CD14-positive monocyte (primary cell): ENCODE results near the gene CACHD1. TPM values are rescaled to one million over a fixed set of nuclear protein-coding genes. Genes with fewer than 3 reads are reported as not detected.

Experiments used
- DNase-seq, 3 donors: peaks; one replicate each; pipeline ENCODE4 v3.0.0-alpha.2; 2011 to 2022
- H2AFZ ChIP-seq: 2 replicates; pipeline ENCODE4 v1.6.0; 2012; ENCODE audit warnings: mild to moderate bottlenecking, low read depth, low read length, inconsistent platforms; ENCODE audit not compliant: insufficient read depth, poor library complexity, severe bottlenecking
- H3K27ac ChIP-seq, 2 donors: 1 replicate in 1 of 2; 2 replicates in 1 of 2; pipeline ENCODE4 v1.5.1; 2012 to 2013; ENCODE audit warnings: low read length in 2 of 2, control low read depth in 1 of 2, inconsistent platforms in 1 of 2, low read depth in 1 of 2, mild to moderate bottlenecking in 1 of 2
- H3K27me3 ChIP-seq, 2 donors: one replicate each; pipeline versions ENCODE4 v1.6.0 to v1.6.1; 2011 to 2013; ENCODE audit warnings: low read length in 2 of 2; ENCODE audit not compliant: control insufficient read depth in 2 of 2, insufficient read depth in 2 of 2
- H3K36me3 ChIP-seq, 2 donors: replicated peaks in 1 of 2; 1 replicate in 1 of 2; 2 replicates in 1 of 2; pipeline versions ENCODE4 v1.5.1 to v1.6.1; 2012 to 2013; ENCODE audit warnings: low read length in 2 of 2, control low read depth in 1 of 2, inconsistent platforms in 1 of 2, mild to moderate bottlenecking in 1 of 2; ENCODE audit not compliant: insufficient read depth in 2 of 2, control insufficient read depth in 1 of 2
- H3K4me1 ChIP-seq, 2 donors: 1 replicate in 1 of 2; 2 replicates in 1 of 2; pipeline versions ENCODE4 v1.5.1 to v1.6.1; 2012 to 2013; ENCODE audit warnings: low read length in 2 of 2, control low read depth in 1 of 2, inconsistent platforms in 1 of 2, mild to moderate bottlenecking in 1 of 2, moderate library complexity in 1 of 2; ENCODE audit not compliant: insufficient read depth in 2 of 2, control insufficient read depth in 1 of 2
- H3K4me2 ChIP-seq: replicated peaks from 2 replicates; pipeline ENCODE3; 2012; ENCODE audit warnings: low read length, moderate library complexity, mild to moderate bottlenecking; ENCODE audit not compliant: poor library complexity, severe bottlenecking; ENCODE audit errors: extremely low read depth
- H3K4me3 ChIP-seq, 3 experiments: fragments of 200-600 bp in 1 of 3; sonication (generic) in 1 of 3; replicated peaks in 1 of 3; 1 replicate in 2 of 3; 2 replicates in 1 of 3; pipeline ENCODE4 v1.5.1; 2011 to 2013; ENCODE audit warnings: low read length in 3 of 3, mild to moderate bottlenecking in 3 of 3, control low read depth in 2 of 3, low read depth in 2 of 3, inconsistent platforms in 1 of 3, moderate library complexity in 1 of 3
- H3K79me2 ChIP-seq: 2 replicates; pipeline ENCODE4 v1.6.0; 2012; ENCODE audit warnings: mild to moderate bottlenecking, control low read depth, inconsistent platforms, low read length, moderate library complexity; ENCODE audit not compliant: insufficient read depth
- H3K9ac ChIP-seq: 2 replicates; pipeline ENCODE4 v1.6.0; 2017; ENCODE audit warnings: low read length, mild to moderate bottlenecking; ENCODE audit not compliant: insufficient read depth, poor library complexity, severe bottlenecking
- H3K9me3 ChIP-seq, 2 donors: replicated peaks in 1 of 2; 1 replicate in 1 of 2; 2 replicates in 1 of 2; pipeline versions ENCODE4 v1.5.1 to v1.6.1; 2012 to 2013; ENCODE audit warnings: low read length in 2 of 2, control low read depth in 1 of 2; ENCODE audit not compliant: control insufficient read depth in 1 of 2, insufficient read depth in 1 of 2
- H4K20me1 ChIP-seq: 2 replicates; pipeline ENCODE4 v1.6.0; 2012; ENCODE audit warnings: mild to moderate bottlenecking, low read length, control low read depth, moderate library complexity; ENCODE audit not compliant: insufficient read depth
- H3K27ac Mint-ChIP-seq, 7 donors: one replicate each; pipeline ENCODE4 v1.8.0; 2020; ENCODE audit warnings: mild to moderate bottlenecking in 7 of 7, mixed read lengths in 7 of 7, moderate library complexity in 6 of 7, inconsistent platforms in 2 of 7
- H3K27me3 Mint-ChIP-seq, 3 donors: one replicate each; pipeline ENCODE4 v1.8.0; 2021 to 2022; ENCODE audit warnings: low read depth in 3 of 3, mild to moderate bottlenecking in 3 of 3, mixed read lengths in 3 of 3, moderate library complexity in 3 of 3, inconsistent platforms in 1 of 3
- H3K36me3 Mint-ChIP-seq, 2 donors: one replicate each; pipeline ENCODE4 v1.8.0; 2020; ENCODE audit warnings: mixed read lengths in 2 of 2, inconsistent platforms in 1 of 2, mild to moderate bottlenecking in 1 of 2
- H3K4me1 Mint-ChIP-seq: one replicate; pipeline ENCODE4 v1.8.0; 2020; ENCODE audit warnings: mild to moderate bottlenecking, mixed read lengths
- H3K4me3 Mint-ChIP-seq, 2 donors: one replicate each; pipeline ENCODE4 v1.8.0; 2020; ENCODE audit warnings: mild to moderate bottlenecking in 2 of 2, mixed read lengths in 2 of 2, moderate library complexity in 1 of 2
- H3K9me3 Mint-ChIP-seq, 7 donors: one replicate each; pipeline ENCODE4 v1.8.0; 2020 to 2022; ENCODE audit warnings: mixed read lengths in 7 of 7, mild to moderate bottlenecking in 6 of 7, moderate library complexity in 6 of 7, inconsistent platforms in 2 of 7
- CTCF ChIP-seq: fragments of 200-600 bp; IDR thresholded peaks from one replicate; pipeline ENCODE4 v1.8.0; 2022; ENCODE audit warnings: antibody characterized with exemption, mild to moderate bottlenecking
- WGBS: methylation state at CpG from one replicate; pipeline ENCODE4 v1.1.5; 2013; ENCODE audit warnings: missing lambda C conversion rate; ENCODE audit not compliant: insufficient coverage; 5-methylcytosine and 5-hydroxymethylcytosine counted together
- intact Hi-C, 2 donors: fragments of 100-400 bp; cut with micrococcal nuclease; formaldehyde crosslinking; loops; one replicate each; pipeline versions ENCODE4 v1.15.0 to v1.15.1; 2023
- polyA plus RNA-seq, 3 donors: library from polyadenylated mRNA; depleted of rRNA in 1 of 3; unstranded in 2 of 3; stranded (reverse) in 1 of 3; fragments of 300-500 nt in 2 of 3; fragments of >200 nt in 1 of 3; fragmentation: Illumina TruSeq in 2 of 3; gene quantifications; 1 replicate in 2 of 3; 2 replicates in 1 of 3; pipeline ENCODE4 v1.2.3, GENCODE V29; 2012 to 2021

The CACHD1 gene
- polyA plus RNA-seq, 3 donors: 0.12 TPM; not detected in 2

- no peak overlapping the region for H3K9ac ChIP-seq
- H3K27ac Mint-ChIP-seq: no peak overlapping the region
- H3K27me3 Mint-ChIP-seq: peaks cover 0 to 1% (median 0%) of the 10 kb centered on the region in 3 donors
- no peaks in the 10 kb centered on the region for H3K4me1 Mint-ChIP-seq
- H3K4me2 ChIP-seq: no peak overlapping the region
- H3K4me3 Mint-ChIP-seq: no peak overlapping the region
- H3K27me3 ChIP-seq: no peaks in the 10 kb centered on the region
- no peaks in the 10 kb centered on the region for H3K36me3 ChIP-seq
- no peak overlapping the region for H3K4me3 ChIP-seq
- no peak overlapping the region for H2AFZ ChIP-seq
- no peak for DNase-seq
- no peaks in the 10 kb centered on the region for H3K4me1 ChIP-seq
- H3K36me3 Mint-ChIP-seq: no peaks in the 10 kb centered on the region
- H3K79me2 ChIP-seq: no peaks in the 10 kb centered on the region
- no peaks in the 10 kb centered on the region for H4K20me1 ChIP-seq
- H3K27ac ChIP-seq: no peak overlapping the region
- no peaks in the 10 kb centered on the region for H3K9me3 ChIP-seq
- no peak for TF ChIP-seq CTCF
- H3K9me3 Mint-ChIP-seq: no peaks in the 10 kb centered on the region
- intact Hi-C loops: no loop called here
- no CpG with 5 or more reads among the region's 2 CpGs for WGBS
These were observed 185.9 kb downstream of the CACHD1 start for GRCh38 chr1:64655861-64656260.

- H3K36me3 ChIP-seq: no peaks in the 10 kb centered on the region
- peaks cover 0 to 2% (median 1%) of the 10 kb centered on the region in 3 donors for H3K27me3 Mint-ChIP-seq
- no peaks in the 10 kb centered on the region for H3K9me3 Mint-ChIP-seq
- H3K4me1 Mint-ChIP-seq: no peaks in the 10 kb centered on the region
- no peaks in the 10 kb centered on the region for H3K36me3 Mint-ChIP-seq
- no peak overlapping the region for H3K9ac ChIP-seq
- H3K27ac ChIP-seq: no peak overlapping the region
- 100% methylated on average over 2 of the region's 6 CpGs for WGBS
- H2AFZ ChIP-seq: no peak overlapping the region
- H3K4me3 Mint-ChIP-seq: no peak overlapping the region
- H3K9me3 ChIP-seq: no peaks in the 10 kb centered on the region
- DNase-seq: no peak
- H3K27ac Mint-ChIP-seq: no peak overlapping the region
- H3K4me2 ChIP-seq: no peak overlapping the region
- no peaks in the 10 kb centered on the region for H3K27me3 ChIP-seq
- TF ChIP-seq CTCF: no peak
- no peak overlapping the region for H3K4me3 ChIP-seq
- no peaks in the 10 kb centered on the region for H3K79me2 ChIP-seq
- H3K4me1 ChIP-seq: no peaks in the 10 kb centered on the region
- intact Hi-C loops: no loop called here
- no peaks in the 10 kb centered on the region for H4K20me1 ChIP-seq
These were observed 189.7 kb downstream of the CACHD1 start for GRCh38 chr1:64659478-64660138.
